GOT3 (cell line): ENCODE results near the gene FASLG.
"Not testable (repeated sequence)": the region's sequence is repeated elsewhere in the genome, so short reads cannot be mapped to it uniquely, and the experiment has no call there.

Experiments
- DNase-seq: peaks from one replicate; lab custom pipeline; 2025; ENCODE audit warnings: mixed read lengths; lab: John Stamatoyannopoulos, UW

FASLG gene

GRCh38 chr1:172658871-172659453, at the start of gene FASLG:
Gene FASLG (plus strand): TSS chr1:172659103. CDS start chr1:172659202, 99 bp downstream.
- no peak for DNase-seq

GRCh38 chr1:172609528-172609927, 49.4 kb upstream of the FASLG start:
- DNase-seq, result no peak

- DNase-seq, result no peak
Measured at GRCh38 chr1:172612478-172612877, 46.4 kb upstream of the FASLG start.

GRCh38 chr1:172613294-172613693, 45.6 kb upstream of the FASLG start:
- no peak for DNase-seq

GRCh38 chr1:172616195-172616594, 42.7 kb upstream of the FASLG start:
- no peak for DNase-seq

- no peak for DNase-seq
Measured at GRCh38 chr1:172616636-172617035, 42.3 kb upstream of the FASLG start.

- not testable (repeated sequence) for DNase-seq
Measured at GRCh38 chr1:172620603-172621002, 38.3 kb upstream of the FASLG start.

- DNase-seq, result no peak
Measured at GRCh38 chr1:172622541-172622940, 36.4 kb upstream of the FASLG start.

- DNase-seq, result no peak
Measured at GRCh38 chr1:172623748-172624147, 35.2 kb upstream of the FASLG start.

GRCh38 chr1:172626845-172627244, 32.1 kb upstream of the FASLG start:
- DNase-seq, result no peak

- DNase-seq, result no peak
Measured at GRCh38 chr1:172627702-172628101, 31.2 kb upstream of the FASLG start.

- no peak for DNase-seq
Measured at GRCh38 chr1:172628401-172628800, 30.5 kb upstream of the FASLG start.

- no peak for DNase-seq
Measured at GRCh38 chr1:172629170-172629569, 29.7 kb upstream of the FASLG start.

GRCh38 chr1:172629638-172630037, 29.3 kb upstream of the FASLG start:
- DNase-seq, result no peak

GRCh38 chr1:172630056-172630818, 28.7 kb upstream of the FASLG start:
- DNase-seq, result no peak

GRCh38 chr1:172630868-172631267, 28.0 kb upstream of the FASLG start:
- DNase-seq, result no peak

GRCh38 chr1:172637522-172637921, 21.4 kb upstream of the FASLG start:
- DNase-seq, result no peak

- no peak for DNase-seq
Measured at GRCh38 chr1:172638249-172638648, 20.7 kb upstream of the FASLG start.

- peak; percentile 79 for DNase-seq
Measured at GRCh38 chr1:172638885-172639831, 19.7 kb upstream of the FASLG start.

- no peak for DNase-seq
Measured at GRCh38 chr1:172640111-172640510, 18.8 kb upstream of the FASLG start.

- DNase-seq, result no peak
Measured at GRCh38 chr1:172641492-172641891, 17.4 kb upstream of the FASLG start.

GRCh38 chr1:172642970-172643369, 15.9 kb upstream of the FASLG start:
- DNase-seq, result no peak

- DNase-seq, result no peak
Measured at GRCh38 chr1:172646653-172647052, 12.2 kb upstream of the FASLG start.
